Peyer's patch (tissue), 4 donors: ENCODE results near the gene SPART.

Experiments
- POLR2A ChIP-seq, 2 donors: fragments of 450-650 bp; IDR thresholded peaks; one replicate each; pipeline ENCODE4 v1.5.1; 2017; ENCODE audit warnings: antibody characterized with exemption in 2 of 2, mild to moderate bottlenecking in 2 of 2, moderate library complexity in 2 of 2
- TF ChIP-seq, protein P1 (sequence below), 6 experiments: fragments of 450-650 bp in 4 of 6; fragments of 200-600 bp in 2 of 6; sonication (generic) in 1 of 6; IDR thresholded peaks; one replicate each; pipeline ENCODE4 v1.5.1; 2017 to 2019; ENCODE audit warnings: antibody characterized with exemption in 6 of 6, mild to moderate bottlenecking in 3 of 6, moderate library complexity in 1 of 6

- TF ChIP-seq, protein P1, sequence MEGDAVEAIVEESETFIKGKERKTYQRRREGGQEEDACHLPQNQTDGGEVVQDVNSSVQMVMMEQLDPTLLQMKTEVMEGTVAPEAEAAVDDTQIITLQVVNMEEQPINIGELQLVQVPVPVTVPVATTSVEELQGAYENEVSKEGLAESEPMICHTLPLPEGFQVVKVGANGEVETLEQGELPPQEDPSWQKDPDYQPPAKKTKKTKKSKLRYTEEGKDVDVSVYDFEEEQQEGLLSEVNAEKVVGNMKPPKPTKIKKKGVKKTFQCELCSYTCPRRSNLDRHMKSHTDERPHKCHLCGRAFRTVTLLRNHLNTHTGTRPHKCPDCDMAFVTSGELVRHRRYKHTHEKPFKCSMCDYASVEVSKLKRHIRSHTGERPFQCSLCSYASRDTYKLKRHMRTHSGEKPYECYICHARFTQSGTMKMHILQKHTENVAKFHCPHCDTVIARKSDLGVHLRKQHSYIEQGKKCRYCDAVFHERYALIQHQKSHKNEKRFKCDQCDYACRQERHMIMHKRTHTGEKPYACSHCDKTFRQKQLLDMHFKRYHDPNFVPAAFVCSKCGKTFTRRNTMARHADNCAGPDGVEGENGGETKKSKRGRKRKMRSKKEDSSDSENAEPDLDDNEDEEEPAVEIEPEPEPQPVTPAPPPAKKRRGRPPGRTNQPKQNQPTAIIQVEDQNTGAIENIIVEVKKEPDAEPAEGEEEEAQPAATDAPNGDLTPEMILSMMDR (IDR thresholded peaks at IDR 0.05): no peak
- no peak for TF ChIP-seq POLR2A (IDR thresholded peaks at IDR 0.05)
Observed at GRCh38 chr13:36366031-36366430, 19.8 kb upstream of the SPART start.
